HepG2 (cell line): ENCODE results near the gene ARL6IP4. TPM values are rescaled to one million over a fixed set of nuclear protein-coding genes. Genes with fewer than 3 reads are reported as not detected.

Experiments used
- ATAC-seq: fragments of 200-7000 bp; cut with Tn5 transposase; 3 replicates; pipeline ENCODE4 v1.9.1; 2020; ENCODE audit warnings: mild to moderate bottlenecking, moderate library complexity
- BruUV-seq: library from RNA; stranded (reverse); fragments of 400-500 nt; replicated peaks from 2 replicates; lab custom pipeline; 2021; lab: Mats Ljungman, UMichigan
- CTCF ChIA-PET: fragments of 300-600 bp; formaldehyde crosslinking; extraction: SDS; loops from one replicate; lab custom pipeline; 2021; ENCODE audit warnings: low total read pairs, inconsistent platforms, low intra/inter-chr PET ratio; lab: Yijun Ruan, JAX
- POLR2A ChIA-PET: fragments of 350-600 bp; sonication (Branson Sonifier 250); formaldehyde crosslinking; loops from one replicate; lab custom pipeline; 2020; ENCODE audit warnings: antibody characterized with exemption, inconsistent platforms; lab: Yijun Ruan, JAX
- DNase-seq: peaks from one replicate; pipeline ENCODE4 v3.0.0-alpha.2; 2015; ENCODE audit warnings: low spot score
- FAIRE-seq: peaks from 3 replicates; lab custom pipeline; 2011; peaks lifted over from hg19 to GRCh38; lab: Jason Lieb, UNC
- H2AFZ ChIP-seq: one replicate; pipeline ENCODE4 v1.6.1; 2011; ENCODE audit warnings: low read length, inconsistent platforms
- H3K27ac ChIP-seq: fragments of 300-600 bp; 3 replicates; pipeline ENCODE4 v1.8.0; 2011; ENCODE audit warnings: mixed run types, mild to moderate bottlenecking, mixed read lengths, low read length, inconsistent platforms; ENCODE audit not compliant: insufficient read depth; ENCODE audit errors: extremely low read length
- H3K27me3 ChIP-seq, 2 experiments: fragments of 200-600 bp in 1 of 2; 2 replicates in 1 of 2; 3 replicates in 1 of 2; pipeline versions ENCODE4 v1.6.0 to v1.8.0; 2011; ENCODE audit warnings: low read length in 2 of 2, mild to moderate bottlenecking in 2 of 2, moderate library complexity in 2 of 2, inconsistent platforms in 1 of 2; ENCODE audit not compliant: insufficient read depth in 2 of 2, control insufficient read depth in 1 of 2
- H3K36me3 ChIP-seq, 2 experiments: fragments of 200-600 bp in 1 of 2; replicated peaks in 1 of 2; 2 replicates in 1 of 2; 3 replicates in 1 of 2; pipeline versions ENCODE4 v1.5.1 to v1.8.0; 2011; ENCODE audit warnings: low read length in 2 of 2, inconsistent platforms in 1 of 2; ENCODE audit not compliant: insufficient read depth in 2 of 2, control insufficient read depth in 1 of 2
- H3K4me1 ChIP-seq: 2 replicates; pipeline ENCODE4 v1.5.1; 2012; ENCODE audit warnings: low read length, inconsistent platforms; ENCODE audit not compliant: insufficient read depth
- H3K4me2 ChIP-seq: 2 replicates; pipeline ENCODE4 v1.6.0; 2011; ENCODE audit warnings: low read depth, low read length, inconsistent platforms
- H3K4me3 ChIP-seq, 3 experiments: fragments of 200-600 bp in 1 of 3; sonication (generic), shearing (Covaris generic) in 1 of 3; replicated peaks in 1 of 3; 2 replicates each; pipeline ENCODE4 v1.5.1; 2011 to 2016; ENCODE audit warnings: low read length in 3 of 3, inconsistent platforms in 2 of 3, low read depth in 2 of 3, mild to moderate bottlenecking in 2 of 3, control low read depth in 1 of 3, mixed read lengths in 1 of 3; ENCODE audit not compliant: insufficient read depth in 1 of 3
- H3K79me2 ChIP-seq: one replicate; pipeline ENCODE4 v1.6.1; 2011; ENCODE audit warnings: low read length, inconsistent platforms; ENCODE audit not compliant: insufficient read depth
- H3K9ac ChIP-seq: 2 replicates; pipeline ENCODE4 v1.6.0; 2011; ENCODE audit warnings: mild to moderate bottlenecking, low read depth, low read length, inconsistent platforms; ENCODE audit not compliant: insufficient read depth
- H3K9me3 ChIP-seq: 2 replicates; pipeline ENCODE4 v1.5.1; 2012; ENCODE audit warnings: mild to moderate bottlenecking, low read length
- H4K20me1 ChIP-seq: 2 replicates; pipeline ENCODE4 v1.6.0; 2011; ENCODE audit warnings: inconsistent platforms, mild to moderate bottlenecking, low read length, moderate library complexity; ENCODE audit not compliant: insufficient read depth
- ELF4 ChIP-seq: sonication (generic); formaldehyde crosslinking; IDR thresholded peaks from 2 replicates; pipeline ENCODE4 v1.5.0; 2020; ENCODE audit warnings: missing genetic modification reagents, mild to moderate bottlenecking, moderate library complexity, borderline replicate concordance
- GPN1 ChIP-seq: sonication (generic); formaldehyde crosslinking; IDR thresholded peaks from 2 replicates; pipeline ENCODE4 v1.5.1; 2020; ENCODE audit warnings: missing genetic modification reagents, borderline replicate concordance
- HHEX ChIP-seq: IDR thresholded peaks from 2 replicates; pipeline ENCODE4 v1.6.1; 2016; ENCODE audit warnings: control low read depth
- HMG20B ChIP-seq: conservative IDR thresholded peaks from 2 replicates; pipeline ENCODE4 v1.6.1; 2016; ENCODE audit warnings: missing genetic modification reagents, missing compliant biosample characterization
- HOMEZ ChIP-seq: IDR thresholded peaks from 2 replicates; pipeline ENCODE4 v1.6.1; 2016; ENCODE audit warnings: low read depth
- MAF1 ChIP-seq: sonication (generic); formaldehyde crosslinking; IDR thresholded peaks from 2 replicates; pipeline ENCODE4 v1.5.0; 2020; ENCODE audit warnings: missing genetic modification reagents, borderline replicate concordance
- MEIS2 ChIP-seq: sonication (generic); formaldehyde crosslinking; IDR thresholded peaks from 2 replicates; pipeline ENCODE4 v1.9.0; 2021; ENCODE audit warnings: mild to moderate bottlenecking, missing genetic modification reagents
- RORA ChIP-seq: sonication (generic); formaldehyde crosslinking; IDR thresholded peaks from 2 replicates; pipeline ENCODE4 v1.5.0; 2020; ENCODE audit warnings: mild to moderate bottlenecking, missing genetic modification reagents, moderate library complexity
- SCMH1 ChIP-seq: sonication (generic); formaldehyde crosslinking; IDR thresholded peaks from 2 replicates; pipeline ENCODE4 v1.9.0; 2021; ENCODE audit warnings: missing genetic modification reagents, mild to moderate bottlenecking, borderline replicate concordance
- TBX3 ChIP-seq: fragments of 450-650 bp; IDR thresholded peaks from 2 replicates; pipeline ENCODE4 v1.6.1; 2017; ENCODE audit warnings: antibody characterized with exemption, mild to moderate bottlenecking, inconsistent platforms, borderline replicate concordance
- TFDP1 ChIP-seq: IDR thresholded peaks from 2 replicates; pipeline ENCODE4 v1.6.1; 2016; ENCODE audit warnings: missing compliant biosample characterization, missing genetic modification reagents, borderline replicate concordance
- TFDP2 ChIP-seq: sonication (generic); formaldehyde crosslinking; IDR thresholded peaks from 2 replicates; pipeline ENCODE4 v1.4.0; 2020; ENCODE audit warnings: missing genetic modification reagents
- THAP7 ChIP-seq: sonication (generic); formaldehyde crosslinking; IDR thresholded peaks from 2 replicates; pipeline ENCODE4 v1.8.1; 2023; ENCODE audit warnings: mild to moderate bottlenecking, missing genetic modification reagents
- ZBTB2 ChIP-seq: sonication (generic); formaldehyde crosslinking; IDR thresholded peaks from 2 replicates; pipeline ENCODE4 v1.8.0; 2022; ENCODE audit warnings: low read depth, missing genetic modification reagents
- ZNF501 ChIP-seq: sonication (generic); formaldehyde crosslinking; IDR thresholded peaks from 2 replicates; pipeline ENCODE4 v1.5.1; 2020; ENCODE audit warnings: mild to moderate bottlenecking, moderate library complexity, missing genetic modification reagents
- WGBS: methylation state at CpG from one replicate; pipeline ENCODE4 v1.1.6; 2017; ENCODE audit warnings: low lambda C conversion rate; 5-methylcytosine and 5-hydroxymethylcytosine counted together
- in situ Hi-C: cut with HindIII; loops from 2 replicates; pipeline ENCODE4 v1.10.0; 2017; ENCODE audit warnings: low pct_unique_long_range_greater_than_20kb; ENCODE audit not compliant: extremely low pct_ligation_motif_present
- intact Hi-C: fragments of 100-400 bp; cut with micrococcal nuclease; formaldehyde crosslinking; loops from one replicate; pipeline ENCODE4 v1.10.0; 2022; ENCODE audit not compliant: unreplicated experiment
- polyA plus RNA-seq, 8 experiments: library from polyadenylated mRNA; depleted of rRNA in 3 of 8; stranded (reverse) in 7 of 8; unstranded in 1 of 8; fragments of >200 nt; fragmentation: Illumina TruSeq in 4 of 8; extraction: Trizol in 4 of 8; gene quantifications; 2 replicates each; pipeline versions ENCODE4 v1.2.1 to v1.2.3, GENCODE V29; 2011 to 2016; ENCODE audit warnings: low read depth in 4 of 8, missing spikeins in 1 of 8, mixed read lengths in 1 of 8; ENCODE audit not compliant: insufficient read depth in 1 of 8
- total RNA-seq, 5 experiments: library from RNA; depleted of rRNA; stranded (reverse); fragments of >200 nt; fragmentation: Illumina TruSeq; extraction: Trizol; gene quantifications; 2 replicates each; pipeline ENCODE4 v1.2.3, GENCODE V29; 2016; ENCODE audit warnings: low read depth in 1 of 5

Gene ARL6IP4
- total and polyA plus RNA-seq, 2 of the 13 experiments (the other 11 are each of a cell fraction or from before 2014, with no cell fraction given) = 155 to 220 TPM

GRCh38 chr12:123026094-123026853, 45.8 kb downstream of the ARL6IP4 start (continued):
- TF ChIP-seq ELF4 = no peak
- TF ChIP-seq HMG20B = no peak
- TF ChIP-seq HHEX (CRISPR knock-in tag) = no peak
- no peak for TF ChIP-seq MEIS2 (CRISPR knock-in tag)
- no peak for TF ChIP-seq HOMEZ (CRISPR knock-in tag)
- no peak for TF ChIP-seq TFDP1 (CRISPR knock-in tag)
- TF ChIP-seq THAP7 (CRISPR knock-in tag) = no peak

GRCh38 chr12:123027726-123028445, 47.4 kb downstream of the ARL6IP4 start:
- no peak for ATAC-seq
- Histone ChIP-seq H3K27ac (no peak overlapping the region), H3K4me1 (no peaks in the 10 kb centered on the region), H3K9ac (no peak overlapping the region), H3K9me3 (no peaks in the 10 kb centered on the region), H2AFZ (no peak overlapping the region), H4K20me1 (no peaks in the 10 kb centered on the region), H3K36me3 (peaks cover 7 to 38% of the 10 kb centered on the region in 2 experiments), H3K27me3 (no peaks in the 10 kb centered on the region), H3K79me2 (no peaks in the 10 kb centered on the region), H3K4me2 (no peak overlapping the region), H3K4me3 (no peak overlapping the region)
- intact Hi-C loops = no loop called here
- no peak for FAIRE-seq
- DNase-seq = no peak
- ChIA-PET CTCF (no interaction called here), POLR2A (no interaction called here)
- 93% methylated on average over 17 of the region's 19 CpGs for WGBS
- in situ Hi-C loops = no loop called here
- no TSS peak for BruUV-seq
- TF ChIP-seq SCMH1 (CRISPR knock-in tag) (no peak), ZNF501 (CRISPR knock-in tag) (no peak), TFDP2 (CRISPR knock-in tag) (no peak), RORA (CRISPR knock-in tag) (no peak), MAF1 (no peak), GPN1 (no peak), TBX3 (no peak), ZBTB2 (CRISPR knock-in tag) (no peak)
